ENCODE results near the gene PHIP.

DNA sequence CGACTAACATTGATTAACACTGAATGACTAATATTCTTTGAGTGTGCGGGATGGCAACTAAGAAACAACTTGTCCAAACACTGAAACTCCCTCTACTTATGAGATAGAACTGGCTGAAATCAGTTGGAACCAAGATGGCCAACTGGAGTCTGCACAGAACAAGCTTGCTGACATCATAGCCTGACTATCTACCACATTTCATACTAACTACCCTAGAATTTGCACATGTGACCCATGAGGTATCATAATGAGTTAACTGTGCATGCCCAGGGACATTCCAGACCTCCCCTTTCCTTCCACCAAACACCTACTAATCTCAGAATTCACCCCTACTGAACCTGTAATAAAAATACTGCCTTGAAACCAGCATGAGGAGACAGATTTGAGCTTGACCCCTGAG lies 43.2 kb downstream of the PHIP start:
- TF ChIP-seq, protein P1, sequence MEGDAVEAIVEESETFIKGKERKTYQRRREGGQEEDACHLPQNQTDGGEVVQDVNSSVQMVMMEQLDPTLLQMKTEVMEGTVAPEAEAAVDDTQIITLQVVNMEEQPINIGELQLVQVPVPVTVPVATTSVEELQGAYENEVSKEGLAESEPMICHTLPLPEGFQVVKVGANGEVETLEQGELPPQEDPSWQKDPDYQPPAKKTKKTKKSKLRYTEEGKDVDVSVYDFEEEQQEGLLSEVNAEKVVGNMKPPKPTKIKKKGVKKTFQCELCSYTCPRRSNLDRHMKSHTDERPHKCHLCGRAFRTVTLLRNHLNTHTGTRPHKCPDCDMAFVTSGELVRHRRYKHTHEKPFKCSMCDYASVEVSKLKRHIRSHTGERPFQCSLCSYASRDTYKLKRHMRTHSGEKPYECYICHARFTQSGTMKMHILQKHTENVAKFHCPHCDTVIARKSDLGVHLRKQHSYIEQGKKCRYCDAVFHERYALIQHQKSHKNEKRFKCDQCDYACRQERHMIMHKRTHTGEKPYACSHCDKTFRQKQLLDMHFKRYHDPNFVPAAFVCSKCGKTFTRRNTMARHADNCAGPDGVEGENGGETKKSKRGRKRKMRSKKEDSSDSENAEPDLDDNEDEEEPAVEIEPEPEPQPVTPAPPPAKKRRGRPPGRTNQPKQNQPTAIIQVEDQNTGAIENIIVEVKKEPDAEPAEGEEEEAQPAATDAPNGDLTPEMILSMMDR (IDR thresholded peaks at IDR 0.05; ENCODE audit: low read length) = no peak
- no peak for TF ChIP-seq EZH2 (IDR thresholded peaks at IDR 0.05; ENCODE audit: borderline replicate concordance, low read length)
